ENCODE results near the gene MPRIP. TPM values are rescaled to one million over a fixed set of nuclear protein-coding genes. Genes with fewer than 3 reads are reported as not detected.
A peak's percentile ranks its signal among the peaks of the same experiment; 100 is the strongest.

Gene MPRIP
- total RNA-seq, 6 experiments from 2014 or later, result 39.0 to 97.6 (median 76.7) TPM

DNA sequence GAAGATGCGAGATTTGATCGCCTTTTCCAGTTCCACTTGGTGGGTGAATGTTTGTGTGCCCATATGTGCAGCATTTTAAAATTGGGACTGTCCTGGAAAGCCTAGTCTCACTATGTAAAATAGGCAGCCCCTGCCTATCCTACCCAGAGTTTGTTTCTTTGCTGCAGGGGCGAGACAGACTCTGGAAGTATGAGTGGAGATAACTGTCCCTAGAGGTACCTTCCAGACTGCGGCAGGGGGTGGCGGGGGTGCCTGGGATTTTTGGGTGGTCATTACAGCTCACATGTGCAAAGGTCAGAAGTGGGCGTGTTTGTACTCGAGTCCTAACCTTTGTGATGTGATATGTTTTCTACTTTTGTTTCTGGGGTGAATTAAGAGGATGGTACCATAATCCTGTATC is 36.6 kb downstream of the MPRIP start:
- Histone ChIP-seq H3K27me3 (no peaks in the 10 kb centered on the region), H3K36me3 (peaks cover 0 to under 1% (median 0%) of the 10 kb centered on the region in 4 donors), H3K9me3 (no peaks in the 10 kb centered on the region), H3K4me1 (peaks cover 0 to 50% (median 21%) of the 10 kb centered on the region in 4 donors), H3K27ac (peak overlapping the region; percentile 58 to 94 (median 74)), H3K4me3 (no peak overlapping the region)
- intact Hi-C loops (cut with DNase I), result no loop called here
- 45% methylated on average over 7 of the region's 7 CpGs for WGBS (ENCODE audit: insufficient coverage, low coverage, low lambda C conversion rate, missing lambda C conversion rate)
- no peak for TF ChIP-seq POLR2A (IDR thresholded peaks at IDR 0.05)
- TF ChIP-seq, protein P1, sequence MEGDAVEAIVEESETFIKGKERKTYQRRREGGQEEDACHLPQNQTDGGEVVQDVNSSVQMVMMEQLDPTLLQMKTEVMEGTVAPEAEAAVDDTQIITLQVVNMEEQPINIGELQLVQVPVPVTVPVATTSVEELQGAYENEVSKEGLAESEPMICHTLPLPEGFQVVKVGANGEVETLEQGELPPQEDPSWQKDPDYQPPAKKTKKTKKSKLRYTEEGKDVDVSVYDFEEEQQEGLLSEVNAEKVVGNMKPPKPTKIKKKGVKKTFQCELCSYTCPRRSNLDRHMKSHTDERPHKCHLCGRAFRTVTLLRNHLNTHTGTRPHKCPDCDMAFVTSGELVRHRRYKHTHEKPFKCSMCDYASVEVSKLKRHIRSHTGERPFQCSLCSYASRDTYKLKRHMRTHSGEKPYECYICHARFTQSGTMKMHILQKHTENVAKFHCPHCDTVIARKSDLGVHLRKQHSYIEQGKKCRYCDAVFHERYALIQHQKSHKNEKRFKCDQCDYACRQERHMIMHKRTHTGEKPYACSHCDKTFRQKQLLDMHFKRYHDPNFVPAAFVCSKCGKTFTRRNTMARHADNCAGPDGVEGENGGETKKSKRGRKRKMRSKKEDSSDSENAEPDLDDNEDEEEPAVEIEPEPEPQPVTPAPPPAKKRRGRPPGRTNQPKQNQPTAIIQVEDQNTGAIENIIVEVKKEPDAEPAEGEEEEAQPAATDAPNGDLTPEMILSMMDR (IDR thresholded peaks at IDR 0.05), result peak in 1 of 4 donors; percentile 15
- ATAC-seq (peak in 2 of 4 donors; percentile 3 to 7), DNase-seq (peak in 1 of 3 donors; percentile 46)

DNA sequence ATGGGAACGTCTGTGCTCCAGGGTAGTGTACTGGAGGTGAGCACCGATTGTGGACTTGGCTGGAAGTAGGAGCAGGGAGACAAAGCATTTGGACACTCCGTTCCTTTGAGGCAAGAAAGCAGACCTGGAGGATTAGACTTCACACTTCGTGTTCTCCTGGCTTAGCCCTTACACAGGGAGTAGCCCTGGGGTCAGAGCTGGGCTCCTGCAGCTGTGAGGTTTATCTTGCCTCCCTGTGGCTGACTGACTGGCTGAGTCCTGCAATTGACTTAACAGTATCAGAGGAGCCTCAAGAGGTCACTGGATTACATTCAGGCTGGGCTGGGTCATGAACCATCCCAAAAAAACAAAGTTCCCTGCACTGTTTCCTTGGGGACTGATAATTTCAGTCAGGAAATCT is 37.1 kb downstream of the MPRIP start:
- intact Hi-C loops (cut with DNase I), result no loop called here
- no peaks in the 10 kb centered on the region for H3K9me3 ChIP-seq
- peaks cover 0 to 5% (median 0%) of the 10 kb centered on the region in 4 donors for H3K36me3 ChIP-seq
- WGBS (ENCODE audit: insufficient coverage, low coverage, low lambda C conversion rate, missing lambda C conversion rate), result 17% methylated on average over 3 of the region's 4 CpGs
- H3K4me3 ChIP-seq, result no peak overlapping the region
- peaks cover 0 to 46% (median 19%) of the 10 kb centered on the region in 4 donors for H3K4me1 ChIP-seq
- ATAC-seq, result peak in 2 of 4 donors; percentile 4 to 13
- DNase-seq, result peak in 1 of 3 donors; percentile 39
- no peak for TF ChIP-seq POLR2A (IDR thresholded peaks at IDR 0.05)
- TF ChIP-seq, protein P1 (IDR thresholded peaks at IDR 0.05), result no peak
- H3K27me3 ChIP-seq, result no peaks in the 10 kb centered on the region
- peak overlapping the region; percentile 29 to 94 (median 74) for H3K27ac ChIP-seq

DNA sequence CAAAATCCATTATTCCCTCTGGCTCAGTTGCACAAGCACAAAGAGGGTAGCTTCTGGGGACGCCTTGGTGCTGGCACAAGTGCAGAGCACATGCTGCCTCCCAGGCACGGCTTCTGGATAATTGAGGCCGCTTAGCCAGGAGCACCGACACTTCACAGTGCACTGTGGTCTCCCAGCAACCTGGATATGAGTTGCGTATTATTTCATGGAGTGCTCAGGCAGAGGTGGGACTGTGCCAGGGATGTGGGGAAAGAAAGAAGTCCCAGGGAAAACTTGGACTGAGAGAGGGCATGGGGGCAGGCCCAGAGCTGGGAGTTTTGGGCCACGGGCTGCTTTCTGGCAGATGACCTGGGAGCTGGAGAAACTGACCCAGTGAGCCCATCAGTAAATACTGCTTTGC is 37.5 kb downstream of the MPRIP start:
- Histone ChIP-seq H3K4me3 (no peak overlapping the region), H3K36me3 (peaks cover 0 to 6% (median 0%) of the 10 kb centered on the region in 4 donors), H3K27ac (peak overlapping the region; percentile 29 to 94 (median 74)), H3K9me3 (no peaks in the 10 kb centered on the region), H3K27me3 (no peaks in the 10 kb centered on the region), H3K4me1 (peaks cover 0 to 46% (median 19%) of the 10 kb centered on the region in 4 donors)
- peak in 1 of 3 donors; percentile 68 for DNase-seq
- intact Hi-C loops (cut with DNase I), result no loop called here
- peak in 3 of 4 donors; percentile 11 to 18 (median 12) for ATAC-seq
- TF ChIP-seq, protein P1 (IDR thresholded peaks at IDR 0.05), result no peak
- no peak for TF ChIP-seq POLR2A (IDR thresholded peaks at IDR 0.05)
- WGBS (ENCODE audit: insufficient coverage, low coverage, low lambda C conversion rate, missing lambda C conversion rate), result 21% methylated on average over 6 of the region's 6 CpGs

DNA sequence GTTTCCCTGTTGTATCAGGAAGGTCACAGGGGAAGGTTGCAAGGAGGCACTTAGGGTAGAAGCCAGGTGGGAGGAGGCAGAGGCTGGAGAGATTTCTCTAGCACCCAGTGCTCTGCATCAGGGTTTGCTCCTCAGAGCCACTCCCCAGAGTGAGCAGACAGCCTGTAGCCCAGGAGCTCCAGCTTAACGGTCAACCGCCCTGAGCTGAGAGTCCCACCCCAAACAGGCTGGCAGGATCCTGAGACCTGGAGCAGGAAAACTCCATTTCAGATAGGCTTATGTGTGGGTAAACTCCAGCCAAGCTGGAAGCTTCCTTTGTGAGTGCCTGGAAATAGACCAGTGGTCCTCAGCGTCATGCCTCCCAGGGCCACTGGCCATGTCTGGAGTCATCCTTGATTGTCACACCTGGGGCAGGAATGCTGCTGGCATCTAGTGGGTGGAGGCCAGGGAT is 37.9 kb downstream of the MPRIP start:
- H3K36me3 ChIP-seq, result peaks cover 0 to 6% (median 0%) of the 10 kb centered on the region in 4 donors
- no peaks in the 10 kb centered on the region for H3K27me3 ChIP-seq
- peak overlapping the region in 2 of 3 donors; percentile 74 to 94 for H3K27ac ChIP-seq
- no CpG with 5 or more reads among the region's 3 CpGs for WGBS (ENCODE audit: insufficient coverage, low coverage, low lambda C conversion rate, missing lambda C conversion rate)
- H3K9me3 ChIP-seq, result no peaks in the 10 kb centered on the region
- TF ChIP-seq POLR2A (IDR thresholded peaks at IDR 0.05), result no peak
- TF ChIP-seq, protein P1 (IDR thresholded peaks at IDR 0.05), result no peak
- H3K4me1 ChIP-seq, result peaks cover 0 to 45% (median 19%) of the 10 kb centered on the region in 4 donors
- no peak for ATAC-seq
- intact Hi-C loops (cut with DNase I), result no loop called here
- H3K4me3 ChIP-seq, result no peak overlapping the region
- DNase-seq, result peak in 1 of 3 donors; percentile 41
